Upper lobe of right lung (tissue), 1 donor: ENCODE data around the gene RPL22L1. TPM values are rescaled to one million over a fixed set of nuclear protein-coding genes. Genes with fewer than 3 reads are reported as not detected.
"Not testable (repeated sequence)": the region's sequence is repeated elsewhere in the genome, so short reads cannot be mapped to it uniquely, and the experiment has no call there.

Experiments
- ATAC-seq: fragments of 200-7000 bp; cut with Tn5 transposase; one replicate; pipeline ENCODE4 v1.9.1; 2020; ENCODE audit warnings: mild to moderate bottlenecking, moderate library complexity
- DNase-seq: peaks from one replicate; pipeline ENCODE4 v3.0.0-alpha.2; 2020
- H3K27ac ChIP-seq: fragments of 200-600 bp; one replicate; pipeline ENCODE4 v1.8.0; 2022
- H3K27me3 ChIP-seq: fragments of 200-600 bp; one replicate; pipeline ENCODE4 v1.8.0; 2022; ENCODE audit warnings: mild to moderate bottlenecking
- H3K36me3 ChIP-seq: fragments of 200-600 bp; one replicate; pipeline ENCODE4 v1.8.0; 2022
- H3K4me1 ChIP-seq: fragments of 200-600 bp; one replicate; pipeline ENCODE4 v1.8.0; 2022
- H3K4me3 ChIP-seq: fragments of 200-600 bp; one replicate; pipeline ENCODE4 v1.8.0; 2022; ENCODE audit warnings: mild to moderate bottlenecking
- H3K9me3 ChIP-seq: fragments of 200-600 bp; one replicate; pipeline ENCODE4 v1.8.0; 2022
- CTCF ChIP-seq: fragments of 200-600 bp; IDR thresholded peaks from one replicate; pipeline ENCODE4 v1.8.0; 2022; ENCODE audit warnings: antibody characterized with exemption
- intact Hi-C: fragments of 100-400 bp; cut with DNase I; formaldehyde crosslinking; loops from one replicate; pipeline ENCODE4 v1.11.0; 2022
- total RNA-seq: library from RNA; stranded (reverse); fragmentation: NEBNext Ultra II Directional; extraction: Animal tissue kit (Norgen Biotek cat#: 25700); gene quantifications from one replicate; pipeline ENCODE4 v1.2.1, GENCODE V29; 2021
- donor health status: DM: no; HTN: yes; CAD: no; lungs with severe emphysema.

RPL22L1 gene
- total RNA-seq, 1 donor from 2014 or later, result 33.1 TPM

- Histone ChIP-seq H3K36me3 (no peaks in the 10 kb centered on the region), H3K27me3 (no peaks in the 10 kb centered on the region), H3K4me1 (no peaks in the 10 kb centered on the region), H3K9me3 (no peaks in the 10 kb centered on the region), H3K27ac (no peak overlapping the region), H3K4me3 (no peak overlapping the region)
- no peak for ATAC-seq
- no peak for TF ChIP-seq CTCF
- intact Hi-C loops, result no loop called here
- DNase-seq, result no peak
These were observed 19.6 kb upstream of the RPL22L1 start for GRCh38 chr3:170889630-170890029.

GRCh38 chr3:170889132-170889531 lies 19.1 kb upstream of the RPL22L1 start:
- Histone ChIP-seq H3K27me3 (no peaks in the 10 kb centered on the region), H3K36me3 (no peaks in the 10 kb centered on the region), H3K9me3 (no peaks in the 10 kb centered on the region), H3K4me3 (no peak overlapping the region), H3K27ac (no peak overlapping the region), H3K4me1 (no peaks in the 10 kb centered on the region)
- intact Hi-C loops, result no loop called here
- ATAC-seq (no peak), DNase-seq (no peak)
- no peak for TF ChIP-seq CTCF

GRCh38 chr3:170884109-170884930 lies 14.3 kb upstream of the RPL22L1 start:
- H3K4me3 ChIP-seq, intact Hi-C loops, H3K27ac ChIP-seq, H3K9me3 ChIP-seq, H3K27me3 ChIP-seq, H3K36me3 ChIP-seq, H3K4me1 ChIP-seq, ATAC-seq, DNase-seq: not testable (repeated sequence)

- H3K4me3 ChIP-seq, H3K27me3 ChIP-seq, ATAC-seq, H3K27ac ChIP-seq, H3K36me3 ChIP-seq, H3K9me3 ChIP-seq, intact Hi-C loops, DNase-seq, H3K4me1 ChIP-seq: not testable (repeated sequence)
These were observed 8.7 kb upstream of the RPL22L1 start for GRCh38 chr3:170878688-170879087.

GRCh38 chr3:170877311-170877710 lies 7.3 kb upstream of the RPL22L1 start:
- H3K27me3 ChIP-seq, H3K27ac ChIP-seq, intact Hi-C loops, H3K4me1 ChIP-seq, DNase-seq, H3K36me3 ChIP-seq, H3K4me3 ChIP-seq, ATAC-seq, H3K9me3 ChIP-seq: not testable (repeated sequence)

- Histone ChIP-seq H3K27me3 (no peaks in the 10 kb centered on the region), H3K27ac (no peak overlapping the region), H3K9me3 (no peaks in the 10 kb centered on the region), H3K4me1 (no peaks in the 10 kb centered on the region), H3K36me3 (no peaks in the 10 kb centered on the region), H3K4me3 (no peak overlapping the region)
- no peak for ATAC-seq
- no peak for DNase-seq
- TF ChIP-seq CTCF, result no peak
- intact Hi-C loops, result no loop called here
These were observed 6.5 kb upstream of the RPL22L1 start for GRCh38 chr3:170876537-170876936.

GRCh38 chr3:170869239-170869590 lies 780 bp downstream of the RPL22L1 start:
- peak overlapping the region; percentile 89 for H3K27ac ChIP-seq
- peaks cover 38% of the 10 kb centered on the region for H3K36me3 ChIP-seq
- intact Hi-C loops, result no loop called here
- ATAC-seq (no peak), DNase-seq (no peak)
- peak overlapping the region; percentile 82 for H3K4me3 ChIP-seq
- no peak for TF ChIP-seq CTCF
- H3K9me3 ChIP-seq, result no peaks in the 10 kb centered on the region
- peaks cover 22% of the 10 kb centered on the region for H3K4me1 ChIP-seq
- no peaks in the 10 kb centered on the region for H3K27me3 ChIP-seq
